ACC112 (cell line): ENCODE data around the gene CADPS2.
"Not testable (repeated sequence)": the region's sequence is repeated elsewhere in the genome, so short reads cannot be mapped to it uniquely, and the experiment has no call there.

Experiments used
- H2AFZ ChIP-seq: fragments of 200-600 bp; sonication (generic); one replicate; pipeline ENCODE4 v1.6.0; 2017; ENCODE audit warnings: antibody characterized with exemption, low read length; ENCODE audit not compliant: unreplicated experiment
- H3K27ac ChIP-seq: fragments of 200-600 bp; sonication (generic); 2 replicates; pipeline ENCODE4 v1.5.1; 2014; ENCODE audit warnings: low read depth, mild to moderate bottlenecking, antibody characterized with exemption, low read length, moderate library complexity
- H3K27me3 ChIP-seq: fragments of 200-600 bp; sonication (generic); 2 replicates; pipeline ENCODE4 v1.6.1; 2014; ENCODE audit warnings: mild to moderate bottlenecking, antibody characterized with exemption, low read length, moderate library complexity, mixed read lengths; ENCODE audit not compliant: insufficient read depth
- H3K36me3 ChIP-seq: fragments of 200-600 bp; sonication (generic); 2 replicates; pipeline ENCODE4 v1.6.1; 2016; ENCODE audit warnings: mild to moderate bottlenecking, antibody characterized with exemption, low read length, moderate library complexity, mixed read lengths; ENCODE audit not compliant: insufficient read depth
- H3K4me1 ChIP-seq: fragments of 200-600 bp; sonication (generic); one replicate; pipeline ENCODE4 v1.6.1; 2016; ENCODE audit warnings: low read length, mixed read lengths; ENCODE audit not compliant: insufficient read depth, unreplicated experiment, control insufficient read depth
- H3K4me3 ChIP-seq: fragments of 200-600 bp; sonication (generic); 2 replicates; pipeline ENCODE4 v1.5.1; 2014; ENCODE audit warnings: mild to moderate bottlenecking, low read depth, low read length
- H3K79me2 ChIP-seq: fragments of 200-600 bp; sonication (generic); one replicate; pipeline ENCODE4 v1.6.0; 2016; ENCODE audit warnings: low read length; ENCODE audit not compliant: control insufficient read depth, unreplicated experiment, insufficient read depth

CADPS2 gene

DNA sequence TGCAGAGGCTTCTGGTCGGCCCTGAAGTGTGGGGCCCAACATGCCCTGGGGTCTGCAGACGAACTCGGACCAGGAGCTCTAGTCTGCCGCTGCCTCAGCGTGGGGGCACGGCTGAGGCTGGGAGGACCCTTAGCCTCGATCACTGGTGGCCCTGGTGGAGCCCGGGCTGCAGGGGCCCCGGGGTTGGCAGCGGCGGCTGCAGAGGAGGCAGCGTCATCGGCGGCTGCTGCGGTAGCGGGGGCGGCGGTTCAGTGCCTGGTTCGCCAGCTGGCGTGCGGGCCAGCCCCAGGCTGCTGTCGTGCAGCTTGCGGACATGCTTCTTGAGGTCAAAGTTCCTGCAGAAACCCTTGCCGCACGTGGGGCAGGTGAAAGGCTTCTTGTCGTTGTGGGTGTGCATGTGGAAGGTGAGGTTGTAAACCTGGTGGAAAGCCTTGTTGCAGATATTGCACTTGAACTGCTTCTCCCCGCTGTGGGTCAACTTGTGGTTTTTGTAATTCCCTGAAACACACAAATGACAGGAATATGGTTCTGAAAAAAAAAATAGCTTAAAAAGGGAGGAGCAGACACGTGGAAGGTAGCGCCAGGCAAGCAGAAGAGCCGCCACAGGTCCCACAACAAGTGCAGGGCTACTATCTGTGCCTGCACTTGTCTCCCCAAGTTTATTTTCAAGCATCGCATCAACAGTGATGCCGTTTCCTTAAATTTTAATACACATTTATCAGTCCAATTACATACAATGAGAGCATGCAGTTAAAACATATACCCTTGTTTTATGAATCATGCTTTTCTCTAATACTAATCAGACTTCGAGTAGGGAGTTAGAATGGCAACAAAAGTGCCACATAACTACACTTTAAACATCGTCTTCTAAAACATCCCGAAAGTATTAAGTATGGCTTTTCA is 584.2 kb downstream of the CADPS2 start:
- Histone ChIP-seq H3K27ac (no peak overlapping the region), H3K79me2 (no peaks in the 10 kb centered on the region), H3K27me3 (peaks cover 100% of the 10 kb centered on the region), H3K4me1 (peaks cover 10% of the 10 kb centered on the region), H3K36me3 (no peaks in the 10 kb centered on the region), H2AFZ (no peak overlapping the region), H3K4me3 (no peak overlapping the region)

DNA sequence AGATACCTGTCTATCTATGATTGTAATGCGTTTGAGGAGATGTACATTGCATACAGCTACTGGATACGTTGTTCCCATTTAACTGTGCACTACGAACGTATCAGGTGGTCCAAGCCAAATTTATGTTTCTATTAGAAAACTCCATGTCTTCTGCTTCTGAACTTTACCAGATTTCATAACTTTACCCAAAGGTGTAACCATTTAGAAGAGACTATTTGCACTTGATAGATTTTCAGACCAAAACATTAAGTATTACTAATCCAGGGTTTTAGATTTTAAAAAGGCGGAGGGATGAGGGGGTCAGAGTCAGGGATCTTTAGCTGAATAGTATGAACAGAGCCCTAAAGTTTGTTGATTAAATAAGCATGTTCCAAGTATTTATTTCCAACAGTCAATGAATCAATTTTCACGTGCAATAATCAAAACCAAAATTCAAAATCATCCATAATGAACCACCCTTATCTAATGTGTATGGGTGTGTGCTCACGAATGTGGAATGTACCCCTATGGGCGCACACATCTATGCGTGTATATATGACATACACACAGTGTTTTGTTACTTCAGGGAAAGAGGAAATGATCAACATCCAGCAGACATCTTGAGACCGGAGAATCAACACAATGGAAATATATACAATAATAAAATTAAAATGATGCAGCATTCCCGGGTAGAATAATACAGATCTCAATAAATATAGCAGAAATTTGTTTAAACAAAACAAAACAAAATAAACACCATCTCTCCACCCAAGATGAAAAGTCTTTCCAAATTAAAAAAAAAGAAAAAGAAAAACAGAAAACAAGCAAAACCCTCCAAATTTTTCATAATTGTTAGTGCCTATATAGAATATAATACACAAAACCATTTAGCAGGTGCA is 585.1 kb downstream of the CADPS2 start:
- Histone ChIP-seq H3K4me1 (peaks cover 10% of the 10 kb centered on the region), H3K79me2 (no peaks in the 10 kb centered on the region), H3K4me3 (no peak overlapping the region), H2AFZ (no peak overlapping the region), H3K27me3 (peaks cover 98% of the 10 kb centered on the region), H3K27ac (no peak overlapping the region), H3K36me3 (no peaks in the 10 kb centered on the region)

DNA sequence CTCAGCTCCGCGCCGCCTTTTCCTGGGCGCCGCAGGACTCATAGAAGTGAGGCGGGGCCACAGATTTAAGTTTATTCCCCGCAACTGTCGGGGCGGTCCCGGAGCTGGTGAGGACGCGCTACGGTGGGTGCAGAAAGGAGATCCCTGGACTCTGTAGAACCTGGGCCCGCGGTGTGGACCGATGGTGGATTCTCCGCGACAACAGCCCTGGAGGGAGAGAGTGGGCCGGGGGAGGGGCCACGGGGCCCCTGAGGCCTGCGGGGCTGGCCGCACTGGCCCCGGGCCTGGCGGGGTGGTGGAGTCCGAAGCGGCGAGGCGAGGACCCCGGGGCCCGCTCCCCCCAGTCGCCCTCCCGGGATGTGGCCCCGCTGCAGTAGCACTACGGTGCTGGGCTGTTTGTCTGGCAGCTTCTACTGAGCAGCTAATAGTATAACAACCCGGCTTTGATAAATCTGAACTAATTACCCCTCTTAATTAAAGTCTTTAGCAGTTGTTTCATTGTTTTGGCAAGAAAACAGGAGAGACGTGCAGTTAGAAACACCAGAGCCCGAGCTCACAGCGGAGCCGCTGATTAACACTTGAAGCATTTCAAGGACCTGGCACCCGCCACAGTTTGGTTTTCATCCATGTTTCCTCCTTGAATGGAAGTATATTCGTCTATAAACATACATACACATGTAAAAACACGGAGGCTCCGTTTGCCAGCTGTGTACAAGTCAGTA is 585.9 kb downstream of the CADPS2 start:
- Histone ChIP-seq H3K4me3 (no peak overlapping the region), H3K36me3 (no peaks in the 10 kb centered on the region), H3K27ac (no peak overlapping the region), H2AFZ (no peak overlapping the region), H3K79me2 (no peaks in the 10 kb centered on the region), H3K27me3 (peaks cover 98% of the 10 kb centered on the region), H3K4me1 (peaks cover 2% of the 10 kb centered on the region)

DNA sequence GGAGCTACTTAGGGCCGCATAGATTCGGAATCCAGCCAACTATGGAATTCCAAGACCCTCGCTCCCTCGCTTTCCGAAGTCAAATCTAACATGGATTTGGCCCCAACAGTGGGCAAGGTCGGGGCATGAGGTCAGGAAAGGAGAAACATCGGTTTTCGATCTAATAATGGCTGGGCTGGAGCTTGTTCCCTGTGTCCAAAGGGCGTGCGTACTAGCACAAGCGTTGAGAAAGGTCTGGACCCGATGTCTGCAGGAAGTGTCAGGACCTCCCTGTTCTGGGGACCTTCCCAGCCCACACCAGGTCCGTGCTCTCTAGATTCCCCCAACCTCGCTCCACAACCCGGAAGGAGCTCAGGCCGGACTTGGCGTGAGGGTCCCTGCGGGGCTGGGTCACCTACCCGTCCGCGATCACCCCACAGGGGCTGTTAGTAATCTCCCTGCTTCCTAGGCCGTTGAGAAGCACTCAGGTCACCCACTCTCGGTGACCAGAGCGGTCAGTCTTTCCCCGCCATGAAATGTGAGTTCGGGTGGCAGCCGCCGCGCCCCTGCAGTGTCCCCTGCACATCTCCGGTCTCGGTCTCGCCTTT is 586.5 kb downstream of the CADPS2 start:
- peaks cover 96% of the 10 kb centered on the region for H3K27me3 ChIP-seq
- no peaks in the 10 kb centered on the region for H3K4me1 ChIP-seq
- H2AFZ ChIP-seq, result no peak overlapping the region
- no peaks in the 10 kb centered on the region for H3K79me2 ChIP-seq
- H3K36me3 ChIP-seq, result no peaks in the 10 kb centered on the region
- H3K27ac ChIP-seq, result no peak overlapping the region
- no peak overlapping the region for H3K4me3 ChIP-seq

DNA sequence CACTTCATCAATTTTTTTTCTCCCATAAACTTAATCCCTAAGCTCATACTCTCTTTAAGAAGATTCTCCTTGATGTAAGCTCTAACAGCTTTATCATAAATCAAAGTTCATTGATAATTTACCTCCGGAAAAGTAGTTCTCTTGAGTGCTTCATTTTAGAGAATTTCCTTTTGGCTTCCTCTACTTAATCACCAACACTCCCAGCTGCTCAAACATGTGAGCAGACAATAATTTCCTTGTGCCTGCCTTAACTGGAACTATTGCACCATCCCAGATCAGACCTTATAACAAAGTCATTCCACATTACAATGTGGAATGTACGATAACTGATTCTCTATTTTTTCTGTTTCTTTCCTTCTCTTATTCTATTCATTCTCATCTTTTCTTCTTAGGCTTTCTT is 587.6 kb downstream of the CADPS2 start:
- Histone ChIP-seq H3K79me2 (no peaks in the 10 kb centered on the region), H3K36me3 (no peaks in the 10 kb centered on the region), H3K4me3 (no peak overlapping the region), H3K27ac (no peak overlapping the region), H2AFZ (no peak overlapping the region), H3K27me3 (peaks cover 95% of the 10 kb centered on the region), H3K4me1 (no peaks in the 10 kb centered on the region)

DNA sequence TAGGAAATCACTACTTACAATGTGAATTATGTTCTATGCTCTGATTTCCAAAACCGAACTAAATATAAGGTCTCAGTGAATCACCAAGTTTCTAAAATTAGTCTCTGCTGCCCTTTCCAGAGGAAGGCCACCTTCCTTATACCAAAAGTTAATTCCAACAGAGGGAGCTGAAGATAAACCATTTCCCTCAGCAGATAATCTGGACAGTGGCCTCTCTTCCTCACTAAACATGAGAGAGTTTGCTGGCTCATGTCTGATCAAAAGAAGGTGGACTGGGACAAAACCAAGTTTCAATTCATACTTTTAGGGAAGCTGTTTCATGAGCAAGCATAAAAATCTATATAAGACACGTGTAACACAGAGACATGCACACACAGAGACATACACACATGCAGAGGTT is 588.1 kb downstream of the CADPS2 start:
- H3K27ac ChIP-seq, result no peak overlapping the region
- H3K79me2 ChIP-seq, result no peaks in the 10 kb centered on the region
- H2AFZ ChIP-seq, result no peak overlapping the region
- no peaks in the 10 kb centered on the region for H3K36me3 ChIP-seq
- peaks cover 92% of the 10 kb centered on the region for H3K27me3 ChIP-seq
- no peaks in the 10 kb centered on the region for H3K4me1 ChIP-seq
- H3K4me3 ChIP-seq, result no peak overlapping the region

DNA sequence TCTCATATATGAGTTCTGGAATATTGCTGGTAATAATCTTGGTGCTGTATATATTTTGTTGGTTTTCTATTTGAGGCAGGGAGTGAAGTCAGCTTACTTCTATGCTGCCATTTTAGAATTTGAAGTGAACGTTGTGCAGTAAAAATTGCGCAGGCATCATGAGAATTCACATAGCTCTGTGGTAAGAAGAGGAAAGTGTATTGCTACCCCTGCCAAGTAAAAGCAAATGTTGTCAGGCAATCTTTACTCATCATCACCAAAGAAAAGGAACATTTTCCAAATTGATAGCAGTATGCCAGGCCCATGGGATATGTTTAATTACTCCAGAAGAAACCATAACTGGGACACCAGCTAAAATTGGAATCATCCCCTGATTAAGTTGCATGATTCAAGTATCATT is 595.1 kb downstream of the CADPS2 start:
- H3K27ac ChIP-seq, result no peak overlapping the region
- peaks cover 60% of the 10 kb centered on the region for H3K27me3 ChIP-seq
- H2AFZ ChIP-seq, result no peak overlapping the region
- H3K4me1 ChIP-seq, result no peaks in the 10 kb centered on the region
- no peaks in the 10 kb centered on the region for H3K79me2 ChIP-seq
- no peak overlapping the region for H3K4me3 ChIP-seq
- no peaks in the 10 kb centered on the region for H3K36me3 ChIP-seq

DNA sequence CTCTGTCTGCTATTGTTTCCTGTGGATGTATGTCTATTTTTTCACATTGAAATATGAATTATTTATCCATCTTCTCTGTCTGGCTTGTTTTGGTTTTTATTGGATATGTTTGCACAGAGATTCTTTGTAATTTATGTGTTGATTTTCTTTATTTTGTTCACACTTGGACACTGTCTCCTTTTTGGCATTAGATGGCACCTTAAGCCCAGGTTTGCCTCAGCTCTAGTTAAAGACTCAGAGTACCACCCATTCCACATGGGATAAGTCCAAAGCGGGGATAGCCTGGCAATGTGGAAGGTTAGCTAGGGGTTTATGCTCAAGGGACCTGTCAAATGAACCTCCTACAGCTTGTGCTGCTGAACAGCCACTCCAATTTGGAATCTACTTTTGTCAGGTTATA is 595.8 kb downstream of the CADPS2 start:
- Histone ChIP-seq H3K27ac (no peak overlapping the region), H3K79me2 (no peaks in the 10 kb centered on the region), H2AFZ (no peak overlapping the region), H3K36me3 (no peaks in the 10 kb centered on the region), H3K27me3 (peaks cover 56% of the 10 kb centered on the region), H3K4me3 (no peak overlapping the region), H3K4me1 (no peaks in the 10 kb centered on the region)

DNA sequence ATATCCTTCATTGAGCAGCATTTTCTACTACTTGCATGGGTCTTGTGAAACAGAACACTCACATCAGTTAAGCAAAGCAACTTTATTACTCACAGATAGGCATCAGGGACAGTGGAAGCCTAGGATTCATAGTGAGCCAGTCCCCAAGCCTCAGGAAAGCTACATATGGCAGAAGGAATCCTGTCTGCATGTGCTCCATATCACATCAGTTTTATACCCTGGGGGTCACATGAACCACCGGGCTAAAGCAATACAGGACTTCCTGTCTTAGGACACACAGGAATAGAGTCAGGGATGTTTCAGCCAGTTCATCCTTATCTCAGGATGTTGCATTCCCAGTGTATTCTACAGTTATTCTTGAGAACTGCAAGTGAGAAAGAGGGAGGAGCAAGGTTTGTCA is 596.8 kb downstream of the CADPS2 start:
- peaks cover 48% of the 10 kb centered on the region for H3K27me3 ChIP-seq
- no peak overlapping the region for H3K27ac ChIP-seq
- no peaks in the 10 kb centered on the region for H3K4me1 ChIP-seq
- no peaks in the 10 kb centered on the region for H3K79me2 ChIP-seq
- H3K36me3 ChIP-seq, result no peaks in the 10 kb centered on the region
- H2AFZ ChIP-seq, result no peak overlapping the region
- no peak overlapping the region for H3K4me3 ChIP-seq

DNA sequence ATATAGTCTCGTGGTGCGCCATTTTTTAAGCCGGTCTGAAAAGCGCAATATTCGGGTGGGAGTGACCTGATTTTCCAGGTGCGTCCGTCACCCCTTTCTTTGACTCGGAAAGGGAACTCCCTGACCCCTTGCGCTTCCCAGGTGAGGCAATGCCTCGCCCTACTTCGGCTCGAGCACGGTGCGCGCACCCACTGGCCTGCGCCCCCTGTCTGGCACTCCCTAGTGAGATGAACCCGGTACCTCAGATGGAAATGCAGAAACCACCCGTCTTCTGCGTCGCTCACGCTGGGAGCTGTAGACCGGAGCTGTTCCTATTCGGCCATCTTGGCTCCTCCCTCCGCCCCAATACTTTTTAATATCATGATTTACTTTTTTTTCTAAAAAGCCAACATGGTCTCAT is 601.7 kb downstream of the CADPS2 start:
- not testable (repeated sequence) for H3K4me3 ChIP-seq, H3K27me3 ChIP-seq, H2AFZ ChIP-seq, H3K36me3 ChIP-seq, H3K27ac ChIP-seq, H3K4me1 ChIP-seq, H3K79me2 ChIP-seq
